Tibial nerve (tissue), 4 donors: ENCODE results near the gene NRG2. TPM values are rescaled to one million over a fixed set of nuclear protein-coding genes. Genes with fewer than 3 reads are reported as not detected.

Source experiments
- DNase-seq, 2 donors: peaks; one replicate each; pipeline ENCODE4 v3.0.0-alpha.2; 2019; ENCODE audit warnings: low spot score in 2 of 2
- H3K27ac ChIP-seq, 4 donors: fragments of 200-600 bp; sonication (generic) in 3 of 4; one replicate each; pipeline ENCODE4 v1.5.1; 2017 to 2019; ENCODE audit warnings: mild to moderate bottlenecking in 1 of 4
- H3K27me3 ChIP-seq, 2 donors: fragments of 200-600 bp; sonication (generic) in 1 of 2; one replicate each; pipeline versions ENCODE4 v1.5.1 to v1.6.0; 2017 to 2019
- H3K36me3 ChIP-seq, 3 donors: fragments of 200-600 bp; sonication (generic); one replicate each; pipeline ENCODE4 v1.5.1; 2018 to 2019
- H3K4me1 ChIP-seq, 4 donors: fragments of 200-600 bp; sonication (generic) in 3 of 4; one replicate each; pipeline ENCODE4 v1.5.1; 2017 to 2019
- H3K4me3 ChIP-seq, 4 donors: fragments of 200-600 bp; sonication (generic) in 3 of 4; one replicate each; pipeline ENCODE4 v1.5.1; 2017 to 2019; ENCODE audit warnings: mild to moderate bottlenecking in 1 of 4, moderate library complexity in 1 of 4
- H3K9me3 ChIP-seq, 4 donors: fragments of 200-600 bp; sonication (generic) in 3 of 4; one replicate each; pipeline ENCODE4 v1.5.1; 2017 to 2019
- CTCF ChIP-seq, 5 experiments: fragments of 200-600 bp in 3 of 5; fragments of 450-650 bp in 2 of 5; sonication (generic) in 3 of 5; IDR thresholded peaks; one replicate each; pipeline ENCODE4 v1.5.1; 2016 to 2019; ENCODE audit warnings: antibody characterized with exemption in 5 of 5, mild to moderate bottlenecking in 3 of 5, moderate library complexity in 2 of 5
- EP300 ChIP-seq, 2 donors: sonication (generic); formaldehyde crosslinking; IDR thresholded peaks; one replicate each; pipeline ENCODE4 v1.6.1; 2017; ENCODE audit warnings: antibody characterized with exemption in 2 of 2, mild to moderate bottlenecking in 1 of 2
- POLR2A ChIP-seq, 2 donors: fragments of 450-650 bp; IDR thresholded peaks; one replicate each; pipeline ENCODE4 v1.6.1; 2017; ENCODE audit warnings: antibody characterized with exemption in 2 of 2, mild to moderate bottlenecking in 2 of 2, moderate library complexity in 2 of 2
- WGBS, 2 donors: methylation state at CpG; one replicate each; pipeline ENCODE4 v1.1.5; 2018; 5-methylcytosine and 5-hydroxymethylcytosine counted together
- total RNA-seq, 4 donors: library from RNA; depleted of rRNA; stranded (reverse); fragments of >200 nt; gene quantifications; one replicate each; pipeline ENCODE4 v1.1.0, GENCODE V29; 2016

Gene NRG2
- total RNA-seq, 4 donors from 2014 or later, result 2.0 to 5.1 (median 3.4) TPM

DNA sequence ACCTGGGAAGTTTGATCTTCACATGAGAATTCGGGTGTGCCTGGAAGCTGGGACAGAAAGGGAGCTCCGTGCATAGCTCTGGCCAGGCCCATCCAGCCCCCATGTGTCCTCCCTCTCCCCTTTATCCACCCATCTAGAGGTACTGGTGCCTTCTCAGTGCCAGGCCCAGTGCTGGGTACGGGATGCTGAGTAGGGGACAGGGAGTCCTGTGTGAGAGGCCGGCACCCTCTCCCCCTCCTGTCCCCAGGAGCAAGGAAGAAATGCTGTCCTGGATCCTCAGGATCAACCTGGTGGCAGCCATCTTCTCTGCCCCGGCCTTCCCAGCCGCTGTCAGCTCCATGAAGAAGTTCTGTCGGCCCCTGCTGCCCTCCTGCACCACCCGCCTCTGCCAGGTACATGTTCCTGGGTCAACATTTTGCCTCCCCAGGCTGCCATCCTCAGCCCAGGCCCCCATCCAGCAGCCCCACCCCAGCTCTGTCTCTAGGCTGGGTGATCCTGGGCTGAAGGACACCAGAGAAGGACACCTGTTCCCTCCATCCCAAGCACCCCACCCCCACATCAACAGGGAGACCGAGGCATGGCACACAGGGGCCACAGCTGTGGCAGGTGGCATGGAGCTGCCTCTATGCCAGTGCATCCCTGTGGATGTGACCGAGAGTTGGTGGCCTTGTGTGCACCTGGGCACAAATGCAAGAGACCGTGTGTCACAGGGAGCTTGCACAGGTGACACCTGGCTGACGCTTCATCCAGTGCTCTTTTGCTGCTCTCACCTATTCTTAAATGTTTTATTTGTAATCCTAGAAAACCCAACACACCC lies 204.5 kb downstream of the NRG2 start:
- 85 to 90% methylated on average over 10 of the region's 12 CpGs for WGBS, 2 donors
- Histone ChIP-seq H3K27me3 (no peaks in the 10 kb centered on the region), H3K4me3 (no peak overlapping the region), H3K36me3 (no peaks in the 10 kb centered on the region), H3K4me1 (no peaks in the 10 kb centered on the region), H3K9me3 (no peaks in the 10 kb centered on the region), H3K27ac (no peak overlapping the region)
- TF ChIP-seq CTCF (IDR thresholded peaks at IDR 0.05), result no peak
- no peak for TF ChIP-seq EP300 (IDR thresholded peaks at IDR 0.05)
- TF ChIP-seq POLR2A (IDR thresholded peaks at IDR 0.05), result no peak
- DNase-seq, result no peak

DNA sequence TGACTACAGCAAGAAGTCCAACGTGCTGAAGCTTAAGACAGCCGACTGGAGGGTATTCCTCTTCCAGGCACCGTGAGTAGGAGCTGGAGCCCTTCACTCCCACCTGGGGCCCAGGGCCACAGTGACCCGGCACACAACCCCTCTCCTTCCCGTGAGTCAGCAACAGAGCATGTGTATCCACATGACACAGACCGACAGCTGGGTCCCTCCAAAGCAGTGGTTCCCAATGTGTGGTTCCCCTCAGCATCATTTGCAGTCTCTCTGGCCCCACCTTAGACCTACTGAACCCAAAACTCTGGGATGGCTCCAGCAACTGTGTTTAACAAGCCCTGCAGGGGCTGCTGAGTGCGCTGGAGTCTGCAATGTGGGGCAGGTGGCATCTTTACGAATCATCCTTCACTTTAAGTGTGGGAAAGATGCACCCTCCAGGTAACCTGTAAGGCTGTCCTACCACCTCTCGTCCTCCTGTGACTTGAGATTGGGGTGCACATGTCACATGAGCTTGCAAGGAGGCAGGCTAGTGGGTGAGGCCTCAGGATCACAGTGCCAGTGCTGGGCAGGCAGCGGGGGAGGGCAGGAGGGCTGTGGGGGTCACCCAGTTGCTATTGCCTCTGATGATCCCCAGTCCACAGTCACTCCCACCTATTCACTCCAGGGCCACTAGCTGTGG lies 205.3 kb downstream of the NRG2 start:
- DNase-seq, result no peak
- Histone ChIP-seq H3K36me3 (no peaks in the 10 kb centered on the region), H3K4me3 (no peak overlapping the region), H3K27ac (no peak overlapping the region), H3K27me3 (no peaks in the 10 kb centered on the region), H3K4me1 (no peaks in the 10 kb centered on the region), H3K9me3 (no peaks in the 10 kb centered on the region)
- TF ChIP-seq POLR2A (IDR thresholded peaks at IDR 0.05) (no peak), CTCF (IDR thresholded peaks at IDR 0.05) (no peak), EP300 (IDR thresholded peaks at IDR 0.05) (no peak)
- 80 to 81% methylated on average over 9 to 10 of the region's 10 CpGs for WGBS, 2 donors

- Histone ChIP-seq H3K36me3 (no peaks in the 10 kb centered on the region), H3K27ac (no peak overlapping the region), H3K4me3 (no peak overlapping the region), H3K4me1 (no peaks in the 10 kb centered on the region), H3K9me3 (no peaks in the 10 kb centered on the region), H3K27me3 (no peaks in the 10 kb centered on the region)
- DNase-seq, result no peak
- WGBS, 2 donors, result 92 to 94% methylated on average over 22 of the region's 22 CpGs
- TF ChIP-seq POLR2A (IDR thresholded peaks at IDR 0.05) (no peak), CTCF (IDR thresholded peaks at IDR 0.05) (no peak), EP300 (IDR thresholded peaks at IDR 0.05) (no peak)
Observed at GRCh38 chr5:139836469-139837208, 206.5 kb downstream of the NRG2 start.

GRCh38 chr5:139835656-139836055 lies 207.4 kb downstream of the NRG2 start:
- Histone ChIP-seq H3K9me3 (no peaks in the 10 kb centered on the region), H3K27ac (no peak overlapping the region), H3K4me1 (no peaks in the 10 kb centered on the region), H3K36me3 (no peaks in the 10 kb centered on the region), H3K27me3 (no peaks in the 10 kb centered on the region), H3K4me3 (no peak overlapping the region)
- TF ChIP-seq EP300 (IDR thresholded peaks at IDR 0.05), result no peak
- WGBS, 2 donors, result 52 to 53% methylated on average over 3 of the region's 3 CpGs
- no peak for DNase-seq

DNA sequence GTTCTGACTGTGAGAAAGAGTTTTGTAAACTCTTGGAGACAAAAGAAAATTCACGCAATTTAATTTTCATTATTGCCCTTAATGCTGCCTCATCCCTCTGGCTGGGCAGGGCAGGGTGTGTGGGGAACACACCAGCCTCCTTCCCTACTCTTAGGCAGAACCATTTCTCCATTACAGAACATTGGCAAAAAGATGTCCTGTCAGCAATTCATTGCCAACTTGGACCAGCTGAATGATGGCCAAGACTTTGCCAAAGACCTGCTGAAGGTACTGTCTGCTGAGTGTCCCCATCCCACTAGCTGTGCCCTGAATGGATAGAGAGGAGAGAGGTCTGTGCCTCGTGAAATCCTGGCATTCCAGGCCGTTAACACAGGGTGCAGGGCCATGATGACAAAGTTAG lies 209.6 kb downstream of the NRG2 start:
- TF ChIP-seq CTCF (IDR thresholded peaks at IDR 0.05), result no peak
- no peak for TF ChIP-seq EP300 (IDR thresholded peaks at IDR 0.05)
- no peak for TF ChIP-seq POLR2A (IDR thresholded peaks at IDR 0.05)
- WGBS, 2 donors, result 47 to 48% methylated on average over 3 of the region's 3 CpGs

More for the DNA sequence above, 209.6 kb downstream of the NRG2 start:
- Histone ChIP-seq H3K27me3 (no peaks in the 10 kb centered on the region), H3K36me3 (no peaks in the 10 kb centered on the region), H3K9me3 (peaks cover 0 to 6% (median 0%) of the 10 kb centered on the region in 4 donors), H3K4me3 (no peak overlapping the region), H3K4me1 (peaks cover 0 to 3% (median 0%) of the 10 kb centered on the region in 4 donors), H3K27ac (no peak overlapping the region)
- DNase-seq, result no peak
